Suppressor macrophage treated with lipopolysaccharide for 1 hour (primary cell): ENCODE data around the gene ZNF554.

Source experiments
- DNase-seq, 3 donors: peaks; one replicate each; pipeline ENCODE4 v3.0.0-alpha.2; 2020 to 2022

ZNF554 gene

GRCh38 chr19:2819540-2820111 is at the start of gene ZNF554:
ZNF554 (plus strand) TSS chr19:2819868; CDS start chr19:2820072, 204 bp downstream.
- peak; percentile 98 to 100 (median 99) for DNase-seq

GRCh38 chr19:2770055-2771013 is 49.3 kb upstream of the ZNF554 start:
- DNase-seq: peak; percentile 38 to 64 (median 42)

DNA sequence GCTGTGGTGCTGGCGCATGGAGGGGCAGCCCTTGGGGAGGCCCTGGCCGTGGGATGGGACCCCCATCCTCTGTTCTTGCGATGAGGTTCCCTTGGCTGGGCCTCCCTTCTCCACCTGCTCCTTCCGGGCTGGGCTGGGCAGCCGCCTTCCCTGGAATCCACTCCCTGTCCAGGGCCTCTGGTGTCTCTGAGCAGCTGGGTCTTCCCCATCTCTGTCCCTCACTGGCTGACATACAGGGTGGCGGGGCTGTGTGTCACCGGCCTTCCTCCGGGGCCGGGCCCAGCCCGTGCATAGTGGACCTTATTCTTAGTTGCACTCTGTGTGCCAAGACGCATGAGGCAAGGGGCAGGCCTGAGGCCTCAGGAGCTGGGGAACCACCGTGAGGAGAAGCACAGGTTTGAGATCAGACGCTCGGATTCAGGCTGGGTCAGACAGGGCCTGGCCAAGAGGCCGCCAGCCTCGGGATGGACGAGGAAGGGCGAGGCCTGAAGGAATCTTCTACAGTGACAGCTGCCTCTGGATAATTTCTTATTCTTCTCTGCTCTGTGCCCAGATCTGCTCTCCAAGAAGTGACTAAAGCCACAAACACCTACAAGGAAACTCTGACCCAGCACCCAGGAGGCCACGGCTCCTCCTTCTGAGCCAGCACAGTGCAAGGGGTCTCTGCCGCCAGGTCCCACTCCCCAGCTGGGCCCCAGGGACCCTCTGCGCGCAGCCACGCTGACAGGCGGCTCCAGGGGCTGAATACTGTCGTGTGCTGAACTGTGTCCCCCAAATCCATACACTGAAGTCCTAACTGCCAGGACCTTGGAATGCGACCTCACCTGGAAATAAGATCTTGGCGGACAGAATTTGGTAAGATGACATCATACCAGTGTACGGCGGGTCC is 47.6 kb upstream of the ZNF554 start:
- DNase-seq: peak in 2 of 3 donors; percentile 36 to 52

- DNase-seq: no peak
Observed at GRCh38 chr19:2774083-2774679, 45.5 kb upstream of the ZNF554 start.

- DNase-seq: peak; percentile 70 to 84 (median 82)
Observed at GRCh38 chr19:2774953-2775555, 44.6 kb upstream of the ZNF554 start.

DNA sequence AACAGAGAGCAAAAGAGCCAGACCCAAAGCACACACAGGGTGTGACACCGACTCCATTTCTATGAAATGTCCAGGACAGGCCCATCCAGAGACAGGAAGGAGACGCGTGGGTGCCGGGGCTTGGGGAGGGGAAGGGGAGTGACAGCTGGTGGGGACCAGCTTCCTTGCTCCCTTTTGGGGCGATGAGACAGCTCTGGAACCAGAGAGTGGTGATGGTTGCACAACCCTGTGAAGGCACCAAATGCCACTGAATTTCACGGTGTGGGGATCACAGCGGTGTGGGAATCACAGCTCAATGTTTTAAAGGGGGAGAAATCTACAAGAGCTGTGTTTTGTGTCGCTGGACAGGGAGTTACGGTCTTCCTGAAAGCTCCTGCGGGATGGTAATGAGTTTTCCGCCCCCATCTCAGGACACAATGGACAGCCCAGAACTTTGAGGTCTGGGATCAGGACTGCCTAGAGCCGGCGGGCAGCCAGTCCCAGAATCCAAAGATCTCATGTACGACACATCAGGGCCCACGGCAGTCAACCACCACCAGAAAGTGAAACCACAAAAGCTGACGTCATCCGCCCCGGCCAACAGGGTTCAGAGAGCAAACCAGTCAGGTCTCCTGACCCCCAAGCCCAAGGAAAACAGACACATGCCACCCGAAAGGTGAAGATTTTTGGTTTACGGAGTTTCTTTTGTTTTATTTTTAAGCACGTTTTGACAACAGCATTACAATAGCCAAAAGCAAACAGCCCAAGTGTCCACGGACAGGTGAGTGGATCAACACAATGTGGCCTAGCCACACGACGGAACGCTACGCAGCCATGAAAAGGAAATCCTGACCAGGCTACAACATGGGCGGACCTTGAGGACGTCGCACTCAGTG is 43.9 kb upstream of the ZNF554 start:
- DNase-seq: peak; percentile 88 to 94 (median 91)

DNA sequence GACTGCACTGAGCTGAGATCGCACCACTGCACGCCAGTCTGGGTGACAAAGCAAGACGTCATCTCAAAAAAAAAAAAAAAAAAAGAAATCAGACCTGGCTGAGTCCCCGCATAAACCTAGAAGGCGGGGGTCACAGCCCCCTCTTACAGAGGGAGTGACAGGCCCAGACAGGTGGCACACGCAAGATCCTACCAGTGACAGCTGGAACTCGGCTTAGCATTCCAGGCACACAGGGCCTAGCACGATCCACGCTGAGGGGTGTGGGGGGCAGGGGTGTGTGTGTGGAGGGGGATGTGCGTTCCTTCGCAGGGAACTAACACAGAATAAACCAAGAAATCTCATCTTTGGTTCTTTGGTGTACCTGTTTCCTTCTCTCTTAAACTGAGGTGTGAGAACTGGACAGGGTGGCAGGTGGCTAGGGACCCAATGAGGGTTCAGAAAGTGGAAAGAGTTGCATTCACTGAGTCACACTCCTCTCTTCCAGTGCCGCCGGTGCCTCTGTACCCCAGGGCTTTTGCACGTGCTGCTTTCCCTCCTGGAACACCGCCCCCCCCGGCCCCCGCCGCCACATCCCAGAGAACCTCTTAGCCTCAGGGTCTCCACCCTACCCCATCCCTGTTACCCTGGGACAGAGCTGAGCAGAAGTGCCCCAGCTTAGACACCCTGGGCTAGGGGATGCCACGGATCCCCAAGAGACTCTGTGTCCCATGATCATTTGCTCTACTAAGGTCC is 41.5 kb upstream of the ZNF554 start:
- DNase-seq: no peak

GRCh38 chr19:2779121-2779740 is 40.4 kb upstream of the ZNF554 start:
- no peak for DNase-seq

DNA sequence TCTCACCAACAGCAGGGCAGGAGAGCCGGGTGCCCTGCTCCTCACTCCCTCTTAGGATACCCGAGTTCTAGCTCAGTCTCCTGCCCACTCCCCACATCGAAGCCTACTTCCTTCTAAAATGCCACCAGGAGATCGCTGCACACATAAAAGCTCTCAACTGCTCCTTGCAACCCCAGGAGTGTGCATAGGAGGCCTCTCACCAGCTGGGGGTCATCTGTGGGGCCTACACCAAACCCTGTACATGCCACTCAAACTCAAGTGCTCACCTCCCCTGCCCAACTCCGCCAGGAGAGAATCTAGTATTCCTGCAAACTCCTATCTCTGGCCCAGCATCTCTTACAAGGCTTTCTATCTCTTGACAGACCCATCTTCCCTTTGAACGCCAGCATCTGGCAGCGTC is 39.4 kb upstream of the ZNF554 start:
- DNase-seq: no peak

DNA sequence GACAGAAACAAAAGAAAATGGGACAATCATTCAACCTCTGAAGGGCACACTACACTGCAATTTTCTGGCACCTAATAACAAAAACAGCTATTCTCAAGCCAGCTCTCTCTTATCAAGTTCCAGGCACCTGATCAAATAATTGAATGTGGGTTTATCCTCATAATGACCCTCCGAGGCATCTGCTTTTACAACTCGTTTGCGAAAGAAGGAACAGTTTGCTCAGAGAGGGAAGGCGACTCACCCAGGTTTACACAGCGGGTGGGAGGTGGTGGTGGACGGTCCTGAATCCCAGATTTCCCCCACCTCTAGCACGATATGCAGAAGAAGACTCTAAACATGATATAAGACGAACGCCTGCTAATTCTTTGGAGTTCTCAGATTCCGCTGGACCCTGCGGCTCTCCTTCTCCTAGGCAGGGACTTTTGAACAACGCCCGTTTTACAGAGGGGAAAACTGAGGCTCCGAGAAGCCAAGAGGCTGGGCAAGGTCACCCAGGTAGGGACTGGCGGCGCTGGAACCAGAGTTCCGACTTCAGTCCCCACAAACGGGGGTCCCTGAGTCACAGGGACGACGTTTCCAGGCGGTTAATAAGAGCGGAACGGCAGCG is 37.2 kb upstream of the ZNF554 start:
- DNase-seq: peak; percentile 33 to 43 (median 37)

GRCh38 chr19:2782936-2783780 is 36.5 kb upstream of the ZNF554 start, which contains the start of gene SGTA:
SGTA (minus strand) TSS chr19:2783273; CDS start chr19:2769068, 14,205 bp downstream.
- peak; percentile 98 to 100 (median 100) for DNase-seq

DNA sequence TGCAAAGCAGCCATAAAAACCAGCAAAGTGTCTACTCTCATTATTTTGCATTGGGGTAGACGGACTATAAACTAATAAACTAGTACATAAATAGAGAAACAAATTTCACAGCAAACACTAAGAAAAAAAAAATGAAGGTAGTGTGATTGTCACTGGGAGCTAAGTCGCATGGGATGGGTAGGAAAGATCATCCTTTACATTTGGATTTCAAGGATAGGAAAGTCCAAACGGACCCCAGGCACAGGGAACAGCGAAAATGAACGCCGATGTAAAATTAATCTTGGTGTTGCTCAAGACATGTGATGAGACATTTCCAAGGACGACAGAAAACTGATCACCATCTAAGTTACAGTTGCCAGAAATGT is 35.9 kb upstream of the ZNF554 start:
- no peak for DNase-seq

DNA sequence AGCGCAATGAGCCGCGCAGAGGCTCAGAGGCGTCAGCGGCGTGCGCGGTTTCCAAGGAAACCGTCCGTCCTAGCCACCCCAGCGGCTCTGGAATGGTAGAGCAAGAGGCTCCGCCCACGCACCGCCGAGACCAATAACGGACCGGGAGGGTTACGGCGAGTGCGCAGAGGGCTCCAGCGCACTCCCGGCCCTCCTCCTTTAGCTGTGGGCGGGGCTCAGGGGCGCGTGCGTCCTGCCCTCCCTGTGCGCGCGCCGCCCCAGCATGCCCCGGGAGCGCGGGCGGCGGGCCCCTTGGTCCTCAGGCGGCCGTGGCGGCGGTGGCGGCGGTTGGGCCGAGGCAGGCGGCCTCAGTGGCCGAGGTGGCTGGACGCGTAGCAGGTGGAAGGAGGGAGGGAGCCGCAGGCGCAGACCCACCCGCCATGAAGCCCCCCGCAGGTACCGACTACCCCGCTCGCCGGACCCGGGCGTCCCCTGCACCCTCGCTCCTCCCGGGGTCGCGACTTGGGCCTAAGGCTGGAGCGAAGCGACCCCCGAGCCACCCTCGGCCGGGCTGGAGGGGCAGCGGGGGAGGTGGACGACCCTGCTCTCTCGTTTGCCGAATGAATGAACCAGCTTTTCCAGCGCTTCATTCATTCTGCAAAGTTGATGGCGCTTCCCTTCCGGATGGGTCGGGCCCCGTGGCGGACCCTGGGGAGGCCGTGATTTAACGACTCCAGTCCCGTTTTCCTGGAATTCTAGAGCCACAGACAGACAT is 34.2 kb upstream of the ZNF554 start, which contains the start of gene THOP1:
Gene THOP1, plus strand, starts transcription at position 260 of the 754 bp plus-strand sequence. Its CDS starts 160 bp downstream, at position 420.
- peak; percentile 100 for DNase-seq

- DNase-seq: no peak
Observed at GRCh38 chr19:2787115-2787514, 32.6 kb upstream of the ZNF554 start.

DNA sequence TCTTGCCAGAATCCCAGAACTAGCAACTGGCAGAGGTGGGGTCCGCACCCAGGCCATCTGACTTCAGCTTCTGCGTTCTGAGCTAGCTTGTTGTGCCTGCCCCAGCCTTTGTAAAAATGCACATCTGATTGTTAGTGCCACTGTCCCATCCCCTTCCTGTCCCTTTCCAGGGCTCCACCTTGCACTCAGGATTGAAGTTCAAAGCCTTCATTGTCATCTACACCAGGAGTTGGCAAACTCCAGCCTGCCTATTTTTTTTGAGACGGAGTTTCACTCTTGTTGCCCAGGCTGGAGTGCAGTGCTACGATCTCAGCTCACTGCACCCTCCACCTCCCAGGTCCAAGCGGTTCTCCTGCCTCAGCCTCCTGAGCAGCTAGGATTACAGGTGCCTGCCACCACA is 31.4 kb upstream of the ZNF554 start:
- no peak for DNase-seq

DNA sequence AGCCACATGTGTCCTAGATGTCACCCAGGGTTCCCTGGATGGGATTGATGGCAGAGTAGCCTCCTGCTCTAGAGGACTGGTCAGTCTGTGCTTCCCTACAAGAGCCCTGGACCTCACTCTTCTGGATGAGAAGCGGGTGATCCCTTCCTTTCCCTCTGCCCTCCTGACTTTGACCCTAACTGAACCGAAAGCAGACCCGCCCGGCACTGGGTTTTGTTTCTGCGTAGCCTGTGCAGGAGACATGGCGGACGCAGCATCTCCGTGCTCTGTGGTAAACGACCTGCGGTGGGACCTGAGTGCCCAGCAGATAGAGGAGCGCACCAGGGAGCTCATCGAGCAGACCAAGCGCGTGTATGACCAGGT is 29.5 kb upstream of the ZNF554 start:
- no peak for DNase-seq

DNA sequence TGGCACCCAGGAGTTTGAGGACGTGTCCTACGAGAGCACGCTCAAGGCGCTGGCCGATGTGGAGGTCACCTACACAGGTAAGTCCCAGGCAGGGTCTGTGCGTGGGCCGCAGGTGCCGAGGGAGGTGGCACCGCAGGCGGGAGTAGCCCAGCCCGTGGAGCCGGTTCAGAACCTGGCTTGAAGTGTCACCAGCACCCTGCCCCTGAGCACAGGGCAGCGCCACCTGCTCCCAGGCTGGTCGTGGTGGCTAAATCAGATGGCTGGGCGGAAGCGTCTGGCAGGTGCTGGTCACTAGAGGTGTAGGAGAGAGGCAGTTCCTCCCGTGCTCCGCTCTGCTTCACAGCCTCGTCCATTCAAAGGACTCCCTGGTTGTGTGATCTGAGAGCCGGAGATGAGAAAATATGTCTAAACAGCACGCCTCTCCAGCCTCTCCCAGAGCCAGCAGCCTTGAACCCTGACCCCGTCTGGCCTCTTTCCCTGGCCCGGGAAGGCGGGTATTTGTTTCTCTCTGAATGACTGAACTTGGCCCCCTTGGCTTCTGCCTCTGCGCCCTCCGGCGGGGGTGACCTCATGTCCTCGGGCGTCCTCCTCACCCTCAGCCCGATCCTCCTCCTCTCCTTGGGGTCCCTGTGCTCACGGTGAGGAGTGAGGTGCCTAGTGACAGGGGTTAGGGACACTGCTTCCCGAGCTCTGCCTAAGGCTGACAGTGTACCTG is 29.0 kb upstream of the ZNF554 start:
- DNase-seq: no peak
